ENCODE results near the gene FECH.
"Not testable (repeated sequence)": the region's sequence is repeated elsewhere in the genome, so short reads cannot be mapped to it uniquely, and the experiment has no call there.

Gene FECH

DNA sequence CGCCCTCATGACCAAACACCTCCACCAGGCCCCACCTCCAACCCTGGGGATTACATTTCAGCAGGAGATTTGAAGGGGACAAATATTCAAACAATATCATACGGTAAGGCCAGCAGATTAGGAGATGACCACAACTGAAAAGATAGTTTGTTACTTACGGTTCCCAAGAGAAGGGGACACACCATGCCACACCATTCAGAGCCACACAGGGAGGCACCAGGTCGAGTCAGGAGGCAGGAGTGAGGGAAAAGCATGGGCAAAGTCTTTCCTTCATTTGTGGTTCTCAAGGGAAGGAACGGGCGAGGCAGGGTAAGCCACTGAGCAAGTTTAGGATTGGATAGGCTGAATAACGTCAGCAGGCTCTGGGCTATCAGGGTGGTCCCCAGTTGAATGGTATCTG, 57.4 kb downstream of the FECH start:
- DNase-seq (ENCODE audit: extremely low spot score) = no peak
- TF ChIP-seq, protein P1, sequence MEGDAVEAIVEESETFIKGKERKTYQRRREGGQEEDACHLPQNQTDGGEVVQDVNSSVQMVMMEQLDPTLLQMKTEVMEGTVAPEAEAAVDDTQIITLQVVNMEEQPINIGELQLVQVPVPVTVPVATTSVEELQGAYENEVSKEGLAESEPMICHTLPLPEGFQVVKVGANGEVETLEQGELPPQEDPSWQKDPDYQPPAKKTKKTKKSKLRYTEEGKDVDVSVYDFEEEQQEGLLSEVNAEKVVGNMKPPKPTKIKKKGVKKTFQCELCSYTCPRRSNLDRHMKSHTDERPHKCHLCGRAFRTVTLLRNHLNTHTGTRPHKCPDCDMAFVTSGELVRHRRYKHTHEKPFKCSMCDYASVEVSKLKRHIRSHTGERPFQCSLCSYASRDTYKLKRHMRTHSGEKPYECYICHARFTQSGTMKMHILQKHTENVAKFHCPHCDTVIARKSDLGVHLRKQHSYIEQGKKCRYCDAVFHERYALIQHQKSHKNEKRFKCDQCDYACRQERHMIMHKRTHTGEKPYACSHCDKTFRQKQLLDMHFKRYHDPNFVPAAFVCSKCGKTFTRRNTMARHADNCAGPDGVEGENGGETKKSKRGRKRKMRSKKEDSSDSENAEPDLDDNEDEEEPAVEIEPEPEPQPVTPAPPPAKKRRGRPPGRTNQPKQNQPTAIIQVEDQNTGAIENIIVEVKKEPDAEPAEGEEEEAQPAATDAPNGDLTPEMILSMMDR (IDR thresholded peaks at IDR 0.05; ENCODE audit: control extremely low read depth, extremely low read depth, low read depth, missing control alignments) = no peak
- CTCF ChIA-PET = no interaction called here
- POLR2A ChIA-PET = no interaction called here

DNA sequence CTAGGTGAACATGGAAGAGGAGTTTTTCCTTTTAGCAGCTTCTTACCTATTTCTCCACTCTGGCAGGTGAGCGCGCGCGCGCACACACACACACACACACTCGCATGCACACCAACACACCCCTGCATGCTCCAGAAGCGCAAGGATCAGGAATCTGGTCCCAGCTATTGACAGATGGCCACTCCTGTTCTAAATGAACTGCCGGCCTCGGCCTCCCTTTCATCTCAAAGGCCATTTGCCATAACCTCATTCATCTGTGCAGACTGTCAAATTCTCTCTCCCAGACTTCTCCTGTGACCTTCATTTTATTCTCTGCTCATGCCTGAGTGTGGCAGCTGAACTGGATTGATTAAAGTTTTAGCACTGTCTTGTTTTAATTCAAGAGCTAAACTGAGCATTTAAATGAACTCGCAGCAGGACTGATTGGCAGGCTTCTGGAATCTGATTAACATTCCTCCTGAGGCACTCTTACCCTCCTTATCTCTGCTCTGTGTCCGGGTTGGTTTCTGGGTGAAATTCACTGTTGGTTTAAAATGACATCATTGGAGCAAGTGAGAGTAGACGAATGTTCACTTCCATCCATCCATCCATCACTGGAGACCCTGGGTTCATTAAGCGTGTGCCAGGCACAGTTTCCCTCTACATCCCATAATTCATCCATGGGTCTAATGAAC, 58.8 kb downstream of the FECH start:
- no peak for DNase-seq (ENCODE audit: extremely low spot score)
- ChIA-PET POLR2A (no interaction called here), CTCF (no interaction called here)
- TF ChIP-seq, protein P1 (IDR thresholded peaks at IDR 0.05; ENCODE audit: control extremely low read depth, extremely low read depth, low read depth, missing control alignments) = no peak

DNA sequence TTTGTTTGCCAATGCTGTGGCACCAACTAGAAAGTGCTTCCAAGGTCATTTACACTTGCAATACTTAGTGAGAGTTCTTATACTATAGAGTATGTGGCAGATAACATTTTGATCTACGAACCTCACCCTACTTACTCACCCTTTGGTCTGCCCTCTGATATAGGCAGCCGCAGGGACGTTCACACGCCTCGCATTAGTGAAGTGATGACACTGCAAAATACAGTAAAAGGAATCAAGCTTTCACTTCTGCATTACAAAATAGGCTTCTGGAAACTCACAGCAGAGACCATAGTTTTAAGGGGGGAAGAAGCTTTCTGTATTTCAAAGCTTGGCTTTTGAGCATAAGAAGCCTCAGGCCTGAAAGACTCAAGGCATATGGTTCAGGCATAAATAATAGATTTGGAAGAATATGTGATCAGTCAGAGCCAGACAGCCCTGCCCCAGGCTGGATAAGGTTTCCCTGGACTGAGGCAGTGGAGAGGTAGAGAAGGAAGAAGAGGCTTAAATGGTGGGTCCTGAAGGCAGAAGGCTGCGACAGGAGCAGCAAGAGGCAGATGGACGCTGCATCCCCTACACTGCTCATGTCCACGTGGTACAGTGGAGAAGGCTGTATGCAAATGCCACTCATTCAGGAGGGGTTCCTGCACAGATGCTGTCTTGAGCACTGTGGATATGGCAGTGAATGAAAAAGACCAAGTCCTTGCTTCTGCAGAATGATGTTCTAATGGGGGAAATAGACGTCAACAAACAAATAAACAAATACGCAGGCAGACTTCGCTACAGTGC, 63.1 kb downstream of the FECH start:
- TF ChIP-seq, protein P1 (IDR thresholded peaks at IDR 0.05; ENCODE audit: control extremely low read depth, extremely low read depth, low read depth, missing control alignments) = no peak
- ChIA-PET POLR2A (no interaction called here), CTCF (interaction anchor here (0.9 to 1.3 kb wide), 2 partner anchors 15 to 39 kb away, joined by 3 to 4 read pairs; no protein-coding TSS in a partner anchor)
- DNase-seq (ENCODE audit: extremely low spot score) = peak; percentile 24

DNA sequence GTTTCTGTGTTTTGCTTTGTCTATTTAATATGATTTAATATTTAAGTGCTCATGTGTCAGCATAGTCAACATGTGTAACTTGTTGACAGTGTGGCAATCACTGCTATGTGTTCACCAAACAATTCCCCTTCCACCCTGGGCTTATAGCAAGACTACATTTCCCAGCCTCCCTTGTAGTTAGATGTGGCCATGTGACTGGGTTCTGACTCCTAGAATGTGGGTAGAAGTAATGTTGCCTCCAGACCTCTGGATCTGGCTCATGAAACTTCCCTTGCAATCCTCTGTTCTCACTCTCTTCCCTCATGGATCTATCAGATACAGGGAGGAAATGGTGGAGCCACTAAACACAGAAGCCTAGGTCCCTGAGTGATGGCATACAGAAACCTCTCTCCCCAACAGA, 64.2 kb downstream of the FECH start:
- CTCF ChIA-PET; POLR2A ChIA-PET; DNase-seq (ENCODE audit: extremely low spot score): not testable (repeated sequence)

DNA sequence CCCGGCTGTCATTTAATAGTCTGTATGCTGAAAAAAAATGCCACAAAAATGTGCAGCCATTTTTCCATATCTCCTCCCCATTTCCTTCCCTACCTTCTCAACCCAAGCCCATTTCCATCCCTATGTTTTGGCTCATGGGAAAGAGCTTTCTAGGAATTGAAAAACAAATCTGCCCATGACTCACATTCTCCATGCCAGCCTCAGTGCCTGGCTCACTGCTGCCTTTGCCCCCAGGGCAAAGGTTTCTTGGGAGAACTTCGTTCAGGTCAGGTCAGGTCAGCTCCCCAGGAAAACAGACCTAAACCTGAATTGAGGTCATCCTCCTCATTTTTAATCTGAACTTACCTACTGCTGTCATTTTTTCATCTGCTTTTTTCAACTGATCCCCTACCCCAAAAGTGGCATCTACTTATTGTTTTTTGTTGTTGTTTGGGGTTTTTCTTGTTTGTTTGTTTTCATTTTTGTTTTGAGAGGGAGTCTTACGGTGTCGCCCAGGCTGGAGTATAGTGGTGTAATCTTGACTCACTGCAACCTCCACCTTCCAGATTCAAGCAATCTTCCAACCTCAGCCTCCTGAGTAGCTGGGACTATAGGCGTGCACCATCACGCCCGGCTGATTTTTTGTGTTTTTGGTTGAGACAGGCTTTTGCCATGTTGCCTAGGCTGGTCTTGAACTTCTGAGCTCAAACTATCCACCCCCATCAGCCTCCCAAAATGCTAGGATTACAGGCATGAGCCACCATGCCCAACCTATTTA, 66.7 kb downstream of the FECH start:
- DNase-seq (ENCODE audit: extremely low spot score) = no peak
- TF ChIP-seq, protein P1 (IDR thresholded peaks at IDR 0.05; ENCODE audit: control extremely low read depth, extremely low read depth, low read depth, missing control alignments) = no peak
- ChIA-PET CTCF (no interaction called here), POLR2A (no interaction called here)

DNA sequence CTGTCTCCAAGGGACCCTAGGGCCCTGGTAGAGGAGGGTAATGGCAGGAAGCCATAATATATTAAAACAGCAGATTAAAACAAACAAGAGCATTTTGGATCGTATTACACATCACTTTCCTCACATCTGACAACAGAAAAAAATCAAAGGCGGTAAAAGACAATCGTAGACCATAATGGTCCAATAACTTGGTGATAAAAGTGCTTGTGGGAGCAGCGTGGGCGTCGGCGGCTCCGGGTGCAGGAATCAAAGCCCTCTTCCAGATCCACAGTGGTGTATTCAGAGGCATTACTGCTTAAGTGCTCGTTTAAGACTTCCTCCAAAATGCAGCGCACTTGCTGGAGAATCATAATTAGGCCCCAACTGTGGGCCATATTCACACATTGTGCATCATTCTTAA, 68.0 kb downstream of the FECH start:
- CTCF ChIA-PET = no interaction called here
- no peak for DNase-seq (ENCODE audit: extremely low spot score)
- POLR2A ChIA-PET = no interaction called here
- TF ChIP-seq, protein P1 (IDR thresholded peaks at IDR 0.05; ENCODE audit: control extremely low read depth, extremely low read depth, low read depth, missing control alignments) = no peak

DNA sequence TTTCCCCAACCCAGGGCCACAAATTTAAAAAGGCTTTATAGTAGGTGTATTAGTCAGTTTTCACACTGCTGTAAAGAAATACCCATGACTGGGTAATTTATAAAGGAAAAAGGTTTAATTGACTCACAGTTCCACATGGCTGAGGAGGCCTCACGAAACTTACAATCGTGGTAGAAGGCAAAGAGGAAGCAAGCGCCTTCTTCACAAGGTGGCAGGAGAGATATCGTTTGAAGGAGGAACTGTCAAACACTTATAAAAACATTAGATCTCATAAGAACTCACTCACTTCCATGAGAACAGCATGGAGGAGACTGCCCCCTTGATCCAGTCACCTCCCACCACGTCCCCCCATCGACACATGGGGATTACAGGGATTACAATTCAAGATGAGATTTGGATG, 70.4 kb downstream of the FECH start:
- TF ChIP-seq, protein P1 (IDR thresholded peaks at IDR 0.05; ENCODE audit: control extremely low read depth, extremely low read depth, low read depth, missing control alignments) = no peak
- POLR2A ChIA-PET = no interaction called here
- DNase-seq (ENCODE audit: extremely low spot score) = no peak
- CTCF ChIA-PET = no interaction called here

Measured in GM10248 (cell line).